SH-SY5Y (cell line): Measurements from ENCODE around the gene INSYN1.

ENCODE experiments used
- GATA2 ChIP-seq: IDR thresholded peaks from 2 replicates; pipeline ENCODE4 v1.6.1; 2011; ENCODE audit warnings: mild to moderate bottlenecking, low read depth, low read length
- GATA3 ChIP-seq: IDR thresholded peaks from 2 replicates; pipeline ENCODE4 v1.6.1; 2011; ENCODE audit warnings: low read depth, mild to moderate bottlenecking, low read length, moderate library complexity

- TF ChIP-seq GATA2 (no peak), GATA3 (no peak)
Measured at GRCh38 chr15:73710321-73710720, 42.8 kb downstream of the INSYN1 start.
